K562 (cell line): ENCODE data around the gene KEL. TPM values are rescaled to one million over a fixed set of nuclear protein-coding genes. Genes with fewer than 3 reads are reported as not detected.

Experiments
- ATAC-seq: fragments of 200-7000 bp; cut with Tn5 transposase; 3 replicates; pipeline ENCODE4 v1.9.1; 2020; ENCODE audit warnings: moderate library complexity
- BruUV-seq: library from RNA; stranded (reverse); fragments of 400-500 nt; replicated peaks from 2 replicates; lab custom pipeline; 2021; lab: Mats Ljungman, UMichigan
- CTCF ChIA-PET: fragments of 300-600 bp; formaldehyde crosslinking; extraction: SDS; loops from one replicate; lab custom pipeline; 2021; ENCODE audit warnings: low intra/inter-chr PET ratio; lab: Yijun Ruan, JAX
- POLR2A ChIA-PET: fragments of 300-600, 350-650 bp; sonication (Branson Sonifier 250); formaldehyde crosslinking; extraction: SDS; loops from one replicate; lab custom pipeline; 2021; ENCODE audit warnings: antibody characterized with exemption, inconsistent platforms; lab: Yijun Ruan, JAX
- DNase-seq, 4 experiments: peaks; one replicate each; pipeline versions ENCODE4 v3.0.0 to v3.0.0-alpha.2; 2011 to 2018; ENCODE audit warnings: low spot score in 3 of 4, mixed read lengths in 3 of 4; ENCODE audit errors: extremely low read depth in 1 of 4
- FAIRE-seq: peaks from 2 replicates; lab custom pipeline; 2011; peaks lifted over from hg19 to GRCh38; lab: Jason Lieb, UNC
- H2AFZ ChIP-seq: 2 replicates; pipeline ENCODE4 v1.6.0; 2011; ENCODE audit warnings: low read depth, low read length, control low read depth, inconsistent platforms
- H3K27ac ChIP-seq: fragments of 200-600 bp; 3 replicates; pipeline ENCODE4 v1.8.0; 2011; ENCODE audit warnings: low read depth, mild to moderate bottlenecking, control low read depth, inconsistent platforms, low read length, moderate library complexity, mixed read lengths; ENCODE audit errors: extremely low read depth
- H3K27me3 ChIP-seq, 2 experiments: fragments of 300-600 bp in 1 of 2; 2 replicates in 1 of 2; 3 replicates in 1 of 2; pipeline versions ENCODE4 v1.6.0 to v1.8.0; 2011; ENCODE audit warnings: inconsistent platforms in 2 of 2, low read length in 2 of 2, mild to moderate bottlenecking in 1 of 2, mixed read lengths in 1 of 2, moderate library complexity in 1 of 2; ENCODE audit not compliant: control insufficient read depth in 2 of 2, insufficient read depth in 2 of 2
- H3K36me3 ChIP-seq: fragments of 300-600 bp; 3 replicates; pipeline ENCODE4 v1.8.0; 2011; ENCODE audit warnings: mild to moderate bottlenecking, low read length, inconsistent platforms; ENCODE audit not compliant: control insufficient read depth, insufficient read depth
- H3K4me1 ChIP-seq, 2 experiments: fragments of 200-600 bp in 1 of 2; replicated peaks in 1 of 2; 2 replicates in 1 of 2; 3 replicates in 1 of 2; pipeline versions ENCODE4 v1.5.1 to v1.8.0; 2011; ENCODE audit warnings: inconsistent platforms in 2 of 2, low read length in 2 of 2, mild to moderate bottlenecking in 1 of 2, mixed read lengths in 1 of 2, moderate library complexity in 1 of 2; ENCODE audit not compliant: control insufficient read depth in 2 of 2, insufficient read depth in 2 of 2
- H3K4me2 ChIP-seq: 2 replicates; pipeline ENCODE4 v1.6.1; 2011; ENCODE audit warnings: low read length, control low read depth, inconsistent platforms, mixed read lengths; ENCODE audit not compliant: insufficient read depth
- H3K4me3 ChIP-seq: fragments of 200-600 bp; sonication (generic), shearing (Covaris generic); 2 replicates; pipeline ENCODE4 v1.5.1; 2016; ENCODE audit warnings: control low read depth, inconsistent platforms
- H3K79me2 ChIP-seq: fragments of 200-600 bp; 3 replicates; pipeline ENCODE4 v1.8.0; 2011; ENCODE audit warnings: low read length, inconsistent platforms; ENCODE audit not compliant: control insufficient read depth, insufficient read depth
- H3K9ac ChIP-seq, 2 experiments: 2 replicates each; pipeline versions ENCODE4 v1.6.0 to v1.6.1; 2011; ENCODE audit warnings: low read depth in 2 of 2, low read length in 2 of 2, control low read depth in 1 of 2, inconsistent platforms in 1 of 2, mild to moderate bottlenecking in 1 of 2, mixed read lengths in 1 of 2; ENCODE audit not compliant: insufficient read depth in 1 of 2
- H3K9me1 ChIP-seq: one replicate; pipeline ENCODE4 v1.6.0; 2011; ENCODE audit warnings: inconsistent platforms, mild to moderate bottlenecking, low read length, moderate library complexity; ENCODE audit not compliant: control insufficient read depth, insufficient read depth
- H3K9me3 ChIP-seq: replicated peaks from 2 replicates; pipeline ENCODE4 v1.5.1; 2011; ENCODE audit warnings: low read depth, low read length, inconsistent platforms; ENCODE audit not compliant: control insufficient read depth, insufficient read depth
- H4K20me1 ChIP-seq: replicated peaks from 2 replicates; pipeline ENCODE4 v1.6.1; 2011; ENCODE audit warnings: low read length, inconsistent platforms, mixed read lengths; ENCODE audit not compliant: control insufficient read depth, insufficient read depth
- ARID4B ChIP-seq: sonication (generic); formaldehyde crosslinking; IDR thresholded peaks from 2 replicates; pipeline ENCODE4 v1.8.0; 2022; ENCODE audit warnings: mild to moderate bottlenecking, missing genetic modification reagents
- CLOCK ChIP-seq: fragments of 250-450 bp; sonication (Bioruptor Pico); IDR thresholded peaks from 2 replicates; pipeline ENCODE4 v1.4.0; 2020; ENCODE audit warnings: mild to moderate bottlenecking, moderate library complexity, borderline replicate concordance
- ESRRA ChIP-seq: fragments of 450-650 bp; IDR thresholded peaks from 2 replicates; pipeline ENCODE4 v1.6.1; 2014; ENCODE audit warnings: low read depth, mild to moderate bottlenecking, moderate library complexity, borderline replicate concordance
- JUNB ChIP-seq: fragments of 450-650 bp; formaldehyde crosslinking; conservative IDR thresholded peaks from 2 replicates; pipeline ENCODE4 v1.4.0; 2020; ENCODE audit warnings: mild to moderate bottlenecking
- MCM3 ChIP-seq: fragments of 450-650 bp; IDR thresholded peaks from 2 replicates; pipeline ENCODE4 v1.6.1; 2016
- SRSF3 ChIP-seq: fragments of 200-400 bp; formaldehyde crosslinking; IDR thresholded peaks from 2 replicates; pipeline ENCODE4 v1.6.1; 2016; ENCODE audit warnings: mild to moderate bottlenecking, low read length, moderate library complexity; ENCODE audit not compliant: insufficient read depth
- XRCC3 ChIP-seq: fragments of 450-650 bp; IDR thresholded peaks from 2 replicates; pipeline ENCODE4 v1.6.1; 2017; ENCODE audit warnings: mild to moderate bottlenecking, moderate library complexity
- WGBS: fragments of 100-300 bp; shearing (Covaris generic); methylation state at CpG from one replicate; pipeline ENCODE4 v1.1.6; 2016; ENCODE audit warnings: low coverage, mixed read lengths; ENCODE audit not compliant: insufficient coverage; ENCODE audit errors: missing lambda C conversion rate; 5-methylcytosine and 5-hydroxymethylcytosine counted together
- in situ Hi-C: fragments of 300-500 bp; cut with MboI; formaldehyde crosslinking; loops from 4 replicates; pipeline ENCODE4 v1.15.0; 2018; ENCODE audit warnings: inconsistent platforms, mixed read lengths
- intact Hi-C: fragments of 100-400 bp; cut with micrococcal nuclease; formaldehyde crosslinking; loops from 2 replicates; pipeline ENCODE4 v1.14.2; 2022
- polyA plus RNA-seq, 8 experiments: library from polyadenylated mRNA; depleted of rRNA in 4 of 8; stranded (reverse) in 5 of 8; unstranded in 3 of 8; fragments of >200 nt; fragmentation: Nextera tagmentation in 2 of 8; fragmentation: Illumina TruSeq in 1 of 8; extraction: Ambion mirVana in 2 of 8; extraction: Trizol in 1 of 8; gene quantifications; 2 replicates each; pipeline versions ENCODE4 v1.2.1 to v1.2.3, GENCODE V29; 2011 to 2014; ENCODE audit warnings: inconsistent platforms in 1 of 8, missing spikeins in 1 of 8
- total RNA-seq, 7 experiments: library from RNA; depleted of rRNA in 6 of 7; stranded (reverse); fragments of >200 nt in 6 of 7; fragmentation: Illumina TruSeq in 2 of 7; extraction: Trizol in 2 of 7; gene quantifications; 2 replicates each; pipeline versions ENCODE4 v1.2.1 to v1.2.3, GENCODE V29; 2011 to 2021; ENCODE audit warnings: low replicate concordance in 1 of 7
- TF ChIP-seq, protein P1 (sequence below), 2 experiments: fragments of 450-650 bp; conservative IDR thresholded peaks; 2 replicates each; pipeline ENCODE4 v1.6.1; 2017; ENCODE audit warnings: mild to moderate bottlenecking in 2 of 2, moderate library complexity in 2 of 2

KEL gene
- total and polyA plus RNA-seq, 9 of the 15 experiments (the other 6 are each of a cell fraction or from before 2014, with no cell fraction given), result 9.0 to 47.4 (median 22.2) TPM

- Histone ChIP-seq H3K36me3 (no peaks in the 10 kb centered on the region), H2AFZ (no peak overlapping the region), H3K9me3 (no peaks in the 10 kb centered on the region), H3K79me2 (no peaks in the 10 kb centered on the region), H3K9me1 (no peaks in the 10 kb centered on the region), H3K4me3 (no peak overlapping the region), H3K27ac (no peak overlapping the region), H3K4me2 (no peak overlapping the region), H3K27me3 (peaks cover 30 to 56% of the 10 kb centered on the region in 2 experiments), H3K9ac (no peak overlapping the region), H3K4me1 (no peaks in the 10 kb centered on the region; a peak in 1 of 5 replicates), H4K20me1 (peaks cover 4% of the 10 kb centered on the region; the same call in 1 of the 2 replicates)
- BruUV-seq, result no TSS peak
- TF ChIP-seq, protein P1, sequence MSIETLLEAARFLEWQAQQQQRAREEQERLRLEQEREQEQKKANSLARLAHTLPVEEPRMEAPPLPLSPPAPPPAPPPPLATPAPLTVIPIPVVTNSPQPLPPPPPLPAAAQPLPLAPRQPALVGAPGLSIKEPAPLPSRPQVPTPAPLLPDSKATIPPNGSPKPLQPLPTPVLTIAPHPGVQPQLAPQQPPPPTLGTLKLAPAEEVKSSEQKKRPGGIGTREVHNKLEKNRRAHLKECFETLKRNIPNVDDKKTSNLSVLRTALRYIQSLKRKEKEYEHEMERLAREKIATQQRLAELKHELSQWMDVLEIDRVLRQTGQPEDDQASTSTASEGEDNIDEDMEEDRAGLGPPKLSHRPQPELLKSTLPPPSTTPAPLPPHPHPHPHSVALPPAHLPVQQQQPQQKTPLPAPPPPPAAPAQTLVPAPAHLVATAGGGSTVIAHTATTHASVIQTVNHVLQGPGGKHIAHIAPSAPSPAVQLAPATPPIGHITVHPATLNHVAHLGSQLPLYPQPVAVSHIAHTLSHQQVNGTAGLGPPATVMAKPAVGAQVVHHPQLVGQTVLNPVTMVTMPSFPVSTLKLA (conservative IDR thresholded peaks at IDR 0.05), result no peak
- TF ChIP-seq JUNB (CRISPR knock-in tag) (no peak), XRCC3 (no peak), ARID4B (0 out of 2 replicates have a peak, but pooled peaks have one; percentile 32), SRSF3 (no peak), MCM3 (0 out of 2 replicates have a peak, but pooled peaks have one; percentile 4), CLOCK (CRISPR knock-in tag) (no peak), ESRRA (no peak)
- in situ Hi-C loops, result no loop called here
- ATAC-seq, result no peak
- 1% methylated on average over 11 of the region's 11 CpGs for WGBS
- intact Hi-C loops, result no loop called here
- no peak for FAIRE-seq
- DNase-seq, result no peak
- ChIA-PET POLR2A (no interaction called here), CTCF (interaction anchor here (0.5 kb wide), 1 partner anchor 47 kb away, joined by 4 read pairs; no protein-coding TSS in a partner anchor)
Observed at GRCh38 chr7:142930126-142930730, 31.9 kb downstream of the KEL start.
